IMR-90 (cell line): ENCODE results near the gene CD40LG. TPM values are rescaled to one million over a fixed set of nuclear protein-coding genes. Genes with fewer than 3 reads are reported as not detected.

Source experiments
- ATAC-seq: fragments of 200-7000 bp; cut with Tn5 transposase; 2 replicates; pipeline ENCODE4 v1.9.1; 2020; ENCODE audit warnings: low read depth, mild to moderate bottlenecking, moderate library complexity
- BruUV-seq: library from RNA; stranded (reverse); fragments of 400-500 nt; replicated peaks from 2 replicates; lab custom pipeline; 2021; lab: Mats Ljungman, UMichigan
- CTCF ChIA-PET: fragments of 300-600 bp; formaldehyde crosslinking; extraction: SDS; loops from one replicate; lab custom pipeline; 2021; ENCODE audit warnings: antibody characterized with exemption; lab: Yijun Ruan, JAX
- POLR2A ChIA-PET: fragments of 300-600 bp; sonication (Branson Sonifier 250); formaldehyde crosslinking; loops from one replicate; lab custom pipeline; 2022; ENCODE audit warnings: antibody characterized with exemption; ENCODE audit not compliant: unreplicated experiment; lab: Charles Lee
- DNase-seq: peaks from one replicate; pipeline ENCODE4 v3.0.0; 2013
- H2AFZ ChIP-seq: replicated peaks from 2 replicates; pipeline ENCODE3; 2013; ENCODE audit warnings: low read length, mild to moderate bottlenecking; ENCODE audit not compliant: poor library complexity
- H2AK5ac ChIP-seq: 2 replicates; pipeline ENCODE4 v1.6.1; 2013; ENCODE audit warnings: low read depth, low read length, inconsistent platforms
- H2AK9ac ChIP-seq: replicated peaks from 2 replicates; pipeline ENCODE3; 2013; ENCODE audit warnings: mild to moderate bottlenecking, low read depth, low read length, moderate library complexity; ENCODE audit not compliant: poor library complexity
- H2BK120ac ChIP-seq: 2 replicates; pipeline ENCODE4 v1.6.1; 2013; ENCODE audit warnings: low read depth, low read length, inconsistent platforms
- H2BK15ac ChIP-seq: 3 replicates; pipeline ENCODE4 v1.6.1; 2013; ENCODE audit warnings: low read depth, low read length, inconsistent platforms
- H2BK20ac ChIP-seq: 2 replicates; pipeline ENCODE4 v1.6.1; 2013; ENCODE audit warnings: low read depth, mild to moderate bottlenecking, inconsistent platforms, low read length, moderate library complexity
- H2BK5ac ChIP-seq: 2 replicates; pipeline ENCODE4 v1.6.1; 2013; ENCODE audit warnings: mild to moderate bottlenecking, low read depth, low read length, inconsistent platforms; ENCODE audit not compliant: poor library complexity, severe bottlenecking
- H3K14ac ChIP-seq: replicated peaks from 2 replicates; pipeline ENCODE4 v1.6.1; 2013; ENCODE audit warnings: low read depth, low read length, inconsistent platforms
- H3K18ac ChIP-seq: 2 replicates; pipeline ENCODE4 v1.6.1; 2013; ENCODE audit warnings: low read depth, low read length, control low read depth
- H3K23ac ChIP-seq: 2 replicates; pipeline ENCODE4 v1.6.1; 2013; ENCODE audit warnings: low read depth, low read length, inconsistent platforms
- H3K27ac ChIP-seq: 2 replicates; pipeline ENCODE4 v1.5.1; 2013; ENCODE audit warnings: mild to moderate bottlenecking, control low read depth, low read length; ENCODE audit not compliant: insufficient read depth
- H3K27me3 ChIP-seq: 2 replicates; pipeline ENCODE4 v1.6.1; 2013; ENCODE audit warnings: low read length; ENCODE audit not compliant: control insufficient read depth, insufficient read depth
- H3K36me3 ChIP-seq: 2 replicates; pipeline ENCODE4 v1.6.1; 2013; ENCODE audit warnings: low read length, mixed read lengths; ENCODE audit not compliant: control insufficient read depth, insufficient read depth
- H3K4ac ChIP-seq: 2 replicates; pipeline ENCODE4 v1.6.1; 2013; ENCODE audit warnings: low read depth, low read length, inconsistent platforms
- H3K4me1 ChIP-seq: 2 replicates; pipeline ENCODE4 v1.6.1; 2013; ENCODE audit warnings: low read length, mixed read lengths; ENCODE audit not compliant: control insufficient read depth, insufficient read depth
- H3K4me2 ChIP-seq: 2 replicates; pipeline ENCODE4 v1.6.1; 2013; ENCODE audit warnings: low read depth, mild to moderate bottlenecking, control low read depth, low read length, moderate library complexity
- H3K4me3 ChIP-seq: 2 replicates; pipeline ENCODE4 v1.5.1; 2013; ENCODE audit warnings: low read depth, mild to moderate bottlenecking, control low read depth, low read length, moderate library complexity; ENCODE audit not compliant: insufficient read depth
- H3K56ac ChIP-seq: 2 replicates; pipeline ENCODE4 v1.6.1; 2013; ENCODE audit warnings: low read length, inconsistent platforms; ENCODE audit not compliant: insufficient read depth; ENCODE audit errors: extremely low read depth
- H3K79me1 ChIP-seq, 2 experiments: 2 replicates each; pipeline ENCODE4 v1.6.1; 2013; ENCODE audit warnings: low read length in 2 of 2, inconsistent platforms in 1 of 2, low read depth in 1 of 2
- H3K9ac ChIP-seq: 2 replicates; pipeline ENCODE4 v1.6.1; 2013; ENCODE audit warnings: low read depth, low read length, control low read depth
- H3K9me1 ChIP-seq: 2 replicates; pipeline ENCODE4 v1.6.1; 2013; ENCODE audit warnings: low read length, inconsistent platforms; ENCODE audit not compliant: insufficient read depth
- H3K9me3 ChIP-seq: 2 replicates; pipeline ENCODE4 v1.6.1; 2013; ENCODE audit warnings: low read length; ENCODE audit not compliant: control insufficient read depth, insufficient read depth
- H4K20me1 ChIP-seq: 2 replicates; pipeline ENCODE4 v1.6.1; 2013; ENCODE audit warnings: low read length, inconsistent platforms; ENCODE audit not compliant: insufficient read depth
- H4K5ac ChIP-seq: 2 replicates; pipeline ENCODE4 v1.6.1; 2013; ENCODE audit warnings: mild to moderate bottlenecking, low read depth, low read length, control low read depth
- H4K8ac ChIP-seq, 2 experiments: 2 replicates each; pipeline ENCODE4 v1.6.1; 2013; ENCODE audit warnings: low read depth in 2 of 2, low read length in 2 of 2, control low read depth in 1 of 2, inconsistent platforms in 1 of 2
- H4K91ac ChIP-seq: 2 replicates; pipeline ENCODE4 v1.6.1; 2013; ENCODE audit warnings: low read depth, low read length, inconsistent platforms; ENCODE audit not compliant: insufficient read depth
- BHLHE40 ChIP-seq: fragments of 150-350 bp; IDR thresholded peaks from 2 replicates; pipeline ENCODE4 v1.6.1; 2016; ENCODE audit warnings: mild to moderate bottlenecking, low read depth, low read length
- CEBPB ChIP-seq: IDR thresholded peaks from 2 replicates; pipeline ENCODE4 v1.6.1; 2012; ENCODE audit warnings: low read depth, low read length, improper control_type of control experiment
- CHD1 ChIP-seq: IDR thresholded peaks from 2 replicates; pipeline ENCODE4 v1.6.1; 2012; ENCODE audit warnings: low read depth, low read length, improper control_type of control experiment
- ELK1 ChIP-seq: fragments of 150-350 bp; IDR thresholded peaks from 2 replicates; pipeline ENCODE4 v1.6.1; 2016; ENCODE audit warnings: low read depth, mild to moderate bottlenecking, low read length, moderate library complexity, borderline replicate concordance
- FOS ChIP-seq: fragments of 150-350 bp; IDR thresholded peaks from 2 replicates; pipeline ENCODE4 v1.6.1; 2016; ENCODE audit warnings: low read depth, low read length
- MAFK ChIP-seq: IDR thresholded peaks from 2 replicates; pipeline ENCODE4 v1.6.1; 2012; ENCODE audit warnings: low read depth, low read length, improper control_type of control experiment
- MAZ ChIP-seq: IDR thresholded peaks from 2 replicates; pipeline ENCODE4 v1.6.1; 2012; ENCODE audit warnings: low read depth, mild to moderate bottlenecking, low read length, improper control_type of control experiment, moderate library complexity, borderline replicate concordance
- MXI1 ChIP-seq: IDR thresholded peaks from 2 replicates; pipeline ENCODE4 v1.6.1; 2012; ENCODE audit warnings: low read depth, mild to moderate bottlenecking, low read length, moderate library complexity, borderline replicate concordance
- NFE2L2 ChIP-seq: fragments of 150-350 bp; IDR thresholded peaks from 2 replicates; pipeline ENCODE4 v1.6.1; 2016; ENCODE audit warnings: low read depth, mild to moderate bottlenecking, low read length
- POLR2A ChIP-seq: IDR thresholded peaks from 2 replicates; pipeline ENCODE4 v1.6.1; 2012; ENCODE audit warnings: mild to moderate bottlenecking, low read depth, low read length
- RAD21 ChIP-seq: IDR thresholded peaks from 2 replicates; pipeline ENCODE4 v1.6.1; 2012; ENCODE audit warnings: low read length, improper control_type of control experiment
- RCOR1 ChIP-seq: IDR thresholded peaks from 2 replicates; pipeline ENCODE4 v1.6.1; 2012; ENCODE audit warnings: mild to moderate bottlenecking, low read length, improper control_type of control experiment; ENCODE audit not compliant: insufficient replicate concordance
- RFX5 ChIP-seq: IDR thresholded peaks from 2 replicates; pipeline ENCODE4 v1.8.0; 2012; ENCODE audit warnings: low read depth, mild to moderate bottlenecking, low read length, moderate library complexity
- SMC3 ChIP-seq: fragments of 150-350 bp; IDR thresholded peaks from 2 replicates; pipeline ENCODE4 v1.6.1; 2016; ENCODE audit warnings: low read depth, mild to moderate bottlenecking, antibody characterized with exemption, low read length, moderate library complexity
- USF2 ChIP-seq: fragments of 150-350 bp; IDR thresholded peaks from 2 replicates; pipeline ENCODE4 v1.6.1; 2017; ENCODE audit warnings: mild to moderate bottlenecking, antibody characterized with exemption, low read length, low read depth
- WGBS, 2 experiments: methylation state at CpG; one replicate each; pipeline versions ENCODE4 v1.1.5 to v1.1.7; 2013; ENCODE audit warnings: missing lambda C conversion rate in 2 of 2; ENCODE audit not compliant: insufficient read length in 1 of 2; ENCODE audit errors: extremely low coverage in 2 of 2; 5-methylcytosine and 5-hydroxymethylcytosine counted together
- dilution Hi-C: fragments of 300-500 bp; cut with HindIII; formaldehyde crosslinking; loops from one replicate; pipeline ENCODE4 v1.14.3; 2018; ENCODE audit warnings: low sequenced_read_pairs; ENCODE audit not compliant: unreplicated experiment
- in situ Hi-C: fragments of 300-500 bp; cut with MboI; formaldehyde crosslinking; loops from 3 replicates; pipeline ENCODE4 v1.14.3; 2019; ENCODE audit warnings: low sequenced_read_pairs, inconsistent platforms, mixed read lengths
- intact Hi-C: fragments of 100-400 bp; cut with micrococcal nuclease; formaldehyde crosslinking; loops from 2 replicates; pipeline ENCODE4 v1.10.0; 2022
- polyA plus RNA-seq, 3 experiments: library from polyadenylated mRNA; depleted of rRNA; stranded (reverse); fragments of >200 nt; gene quantifications; 2 replicates each; pipeline ENCODE4 v1.2.3, GENCODE V29; 2012; ENCODE audit warnings: low replicate concordance in 1 of 3
- total RNA-seq: library from RNA; depleted of rRNA; stranded (reverse); fragments of >200 nt; gene quantifications from 2 replicates; pipeline ENCODE4 v1.2.3, GENCODE V29; 2012
- TF ChIP-seq, protein P1 (sequence below): conservative IDR thresholded peaks from 2 replicates; pipeline ENCODE4 v1.5.1; 2012; ENCODE audit warnings: mild to moderate bottlenecking, low read depth, low read length, improper control_type of control experiment

The CD40LG gene
- total and polyA plus RNA-seq, 2 of the 4 experiments (the other 2 are of a cell fraction): not detected

- in situ Hi-C loops: no loop called here
- no peaks in the 10 kb centered on the region for H4K20me1 ChIP-seq
- no peak for DNase-seq
- H2BK15ac ChIP-seq: no peak overlapping the region
- no peaks in the 10 kb centered on the region for H3K9me3 ChIP-seq
- no peaks in the 10 kb centered on the region for H3K79me1 ChIP-seq
- H3K4ac ChIP-seq: no peak overlapping the region
- BruUV-seq: no TSS peak
- POLR2A ChIA-PET: no interaction called here
- no peak overlapping the region for H3K4me3 ChIP-seq
- no peak overlapping the region for H3K4me2 ChIP-seq
- H3K36me3 ChIP-seq: no peaks in the 10 kb centered on the region
- no peak overlapping the region for H2AFZ ChIP-seq
- H2BK120ac ChIP-seq: no peak overlapping the region
- no peak overlapping the region for H3K27ac ChIP-seq
- dilution Hi-C loops: no loop called here
- H4K5ac ChIP-seq: no peak overlapping the region
- H3K27me3 ChIP-seq: peaks cover 8% of the 10 kb centered on the region; the same call in 1 of the 2 replicates
- no peak overlapping the region for H2AK9ac ChIP-seq
- no peak overlapping the region for H3K56ac ChIP-seq
- TF ChIP-seq ELK1 (no peak), POLR2A (no peak), FOS (no peak), RCOR1 (no peak), BHLHE40 (no peak), MAZ (no peak), NFE2L2 (no peak), MAFK (no peak), MXI1 (no peak), USF2 (no peak), SMC3 (no peak), RFX5 (no peak), CEBPB (no peak), CHD1 (no peak), RAD21 (no peak)
- TF ChIP-seq, protein P1, sequence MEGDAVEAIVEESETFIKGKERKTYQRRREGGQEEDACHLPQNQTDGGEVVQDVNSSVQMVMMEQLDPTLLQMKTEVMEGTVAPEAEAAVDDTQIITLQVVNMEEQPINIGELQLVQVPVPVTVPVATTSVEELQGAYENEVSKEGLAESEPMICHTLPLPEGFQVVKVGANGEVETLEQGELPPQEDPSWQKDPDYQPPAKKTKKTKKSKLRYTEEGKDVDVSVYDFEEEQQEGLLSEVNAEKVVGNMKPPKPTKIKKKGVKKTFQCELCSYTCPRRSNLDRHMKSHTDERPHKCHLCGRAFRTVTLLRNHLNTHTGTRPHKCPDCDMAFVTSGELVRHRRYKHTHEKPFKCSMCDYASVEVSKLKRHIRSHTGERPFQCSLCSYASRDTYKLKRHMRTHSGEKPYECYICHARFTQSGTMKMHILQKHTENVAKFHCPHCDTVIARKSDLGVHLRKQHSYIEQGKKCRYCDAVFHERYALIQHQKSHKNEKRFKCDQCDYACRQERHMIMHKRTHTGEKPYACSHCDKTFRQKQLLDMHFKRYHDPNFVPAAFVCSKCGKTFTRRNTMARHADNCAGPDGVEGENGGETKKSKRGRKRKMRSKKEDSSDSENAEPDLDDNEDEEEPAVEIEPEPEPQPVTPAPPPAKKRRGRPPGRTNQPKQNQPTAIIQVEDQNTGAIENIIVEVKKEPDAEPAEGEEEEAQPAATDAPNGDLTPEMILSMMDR: no peak
- H2BK5ac ChIP-seq: no peak overlapping the region
- H3K14ac ChIP-seq: no peak overlapping the region
- no peak overlapping the region for H3K23ac ChIP-seq
- H2BK20ac ChIP-seq: no peak overlapping the region
- H3K18ac ChIP-seq: no peak overlapping the region
- intact Hi-C loops: no loop called here
- H4K8ac ChIP-seq: no peak overlapping the region
- WGBS, 2 experiments: no CpG with 5 or more reads among the region's 9 CpGs
- CTCF ChIA-PET: no interaction called here
- no peak overlapping the region for H3K9ac ChIP-seq
- H2AK5ac ChIP-seq: no peak overlapping the region
- H4K91ac ChIP-seq: no peak overlapping the region
- no peaks in the 10 kb centered on the region for H3K9me1 ChIP-seq
- no peak for ATAC-seq
- H3K4me1 ChIP-seq: no peaks in the 10 kb centered on the region
Observed at GRCh38 chrX:136659174-136659573, 11.2 kb downstream of the CD40LG start.
